OCI-LY3 (cell line): ENCODE results near the gene LDB3.

Source experiments
- CTCF ChIP-seq: fragments of 200-600, 300-600 bp; sonication (generic); IDR thresholded peaks from 2 replicates; pipeline ENCODE4 v1.5.1; 2014; ENCODE audit warnings: antibody characterized with exemption, low read length, low read depth
- EZH2phosphoT487 ChIP-seq: fragments of 200-600 bp; shearing (Covaris generic); IDR thresholded peaks from 2 replicates; pipeline ENCODE4 v1.6.1; 2018; ENCODE audit warnings: antibody characterized with exemption, mixed run types, low read depth

GRCh38 chr10:86673216-86673826, 5.0 kb downstream of the LDB3 start:
- TF ChIP-seq CTCF (no peak), EZH2phosphoT487 (no peak)
